ENCODE results near the gene ATF7IP.
"Not testable (repeated sequence)": the region's sequence is repeated elsewhere in the genome, so short reads cannot be mapped to it uniquely, and the experiment has no call there.

Gene ATF7IP

DNA sequence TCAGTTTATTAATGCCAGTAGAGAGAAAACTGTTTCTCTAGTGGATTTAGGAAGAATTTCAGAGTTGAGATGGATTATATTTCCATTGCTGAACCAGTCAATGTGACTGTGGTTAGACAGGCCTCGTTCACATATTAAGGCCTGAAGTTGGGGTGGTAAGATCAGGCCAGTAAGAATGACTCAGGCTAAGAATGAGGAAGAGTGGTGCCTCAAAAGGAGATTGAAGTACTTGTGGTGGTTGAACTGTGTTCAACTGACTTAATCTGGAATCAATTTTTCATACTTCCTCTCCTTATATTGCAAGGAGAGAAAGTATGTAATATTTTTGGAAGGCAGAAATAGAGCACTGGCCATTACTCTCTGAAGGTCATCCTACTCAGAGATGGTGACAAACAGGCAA lies 37.8 kb upstream of the ATF7IP start:
- TF ChIP-seq, protein P1, sequence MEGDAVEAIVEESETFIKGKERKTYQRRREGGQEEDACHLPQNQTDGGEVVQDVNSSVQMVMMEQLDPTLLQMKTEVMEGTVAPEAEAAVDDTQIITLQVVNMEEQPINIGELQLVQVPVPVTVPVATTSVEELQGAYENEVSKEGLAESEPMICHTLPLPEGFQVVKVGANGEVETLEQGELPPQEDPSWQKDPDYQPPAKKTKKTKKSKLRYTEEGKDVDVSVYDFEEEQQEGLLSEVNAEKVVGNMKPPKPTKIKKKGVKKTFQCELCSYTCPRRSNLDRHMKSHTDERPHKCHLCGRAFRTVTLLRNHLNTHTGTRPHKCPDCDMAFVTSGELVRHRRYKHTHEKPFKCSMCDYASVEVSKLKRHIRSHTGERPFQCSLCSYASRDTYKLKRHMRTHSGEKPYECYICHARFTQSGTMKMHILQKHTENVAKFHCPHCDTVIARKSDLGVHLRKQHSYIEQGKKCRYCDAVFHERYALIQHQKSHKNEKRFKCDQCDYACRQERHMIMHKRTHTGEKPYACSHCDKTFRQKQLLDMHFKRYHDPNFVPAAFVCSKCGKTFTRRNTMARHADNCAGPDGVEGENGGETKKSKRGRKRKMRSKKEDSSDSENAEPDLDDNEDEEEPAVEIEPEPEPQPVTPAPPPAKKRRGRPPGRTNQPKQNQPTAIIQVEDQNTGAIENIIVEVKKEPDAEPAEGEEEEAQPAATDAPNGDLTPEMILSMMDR (IDR thresholded peaks at IDR 0.05; ENCODE audit: low read depth, low read length): no peak
- DNase-seq (ENCODE audit: extremely low read depth, low read depth): peak; percentile 8

DNA sequence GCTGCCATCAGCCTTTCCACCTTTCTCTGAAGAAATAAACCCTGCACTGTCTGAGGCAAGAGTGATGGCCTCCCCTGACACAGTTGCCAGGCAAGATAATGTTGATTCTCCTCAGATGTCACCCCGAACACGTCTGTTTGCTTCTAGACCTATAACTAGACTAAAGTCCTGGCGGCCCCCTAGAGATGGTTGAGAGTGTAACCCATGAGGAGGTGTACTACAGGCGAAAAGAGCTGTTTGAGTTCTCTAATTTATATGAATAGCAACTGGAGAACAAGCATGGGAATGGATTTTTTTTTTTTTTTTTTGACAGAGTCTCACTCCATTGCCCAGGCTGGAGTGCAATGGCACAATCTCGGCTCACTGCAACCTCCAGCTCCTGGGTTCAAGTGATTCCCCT lies 33.0 kb upstream of the ATF7IP start:
- DNase-seq (ENCODE audit: extremely low read depth, low read depth): no peak
- TF ChIP-seq, protein P1 (IDR thresholded peaks at IDR 0.05; ENCODE audit: low read depth, low read length): no peak

DNA sequence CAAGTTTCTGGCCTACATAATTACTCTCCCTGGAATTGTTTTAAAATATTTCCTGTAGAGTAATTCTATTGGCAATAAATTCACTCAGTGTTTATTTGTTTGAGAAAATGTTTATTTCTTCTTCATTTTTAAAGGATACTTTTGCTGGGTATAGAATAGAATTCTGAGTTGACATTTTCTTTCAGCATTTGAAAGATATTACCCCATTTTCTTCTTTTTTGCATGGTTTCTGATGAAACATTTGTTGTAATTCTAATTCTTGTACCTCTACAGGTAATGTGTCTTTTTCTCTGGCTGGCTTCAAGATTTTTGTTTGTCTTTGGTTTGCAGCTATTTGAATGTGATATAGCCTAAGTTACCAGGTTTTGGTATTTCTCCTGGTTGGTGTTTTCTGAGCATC lies 25.1 kb upstream of the ATF7IP start:
- TF ChIP-seq, protein P1 (IDR thresholded peaks at IDR 0.05; ENCODE audit: low read depth, low read length): no peak
- DNase-seq (ENCODE audit: extremely low read depth, low read depth): no peak

DNA sequence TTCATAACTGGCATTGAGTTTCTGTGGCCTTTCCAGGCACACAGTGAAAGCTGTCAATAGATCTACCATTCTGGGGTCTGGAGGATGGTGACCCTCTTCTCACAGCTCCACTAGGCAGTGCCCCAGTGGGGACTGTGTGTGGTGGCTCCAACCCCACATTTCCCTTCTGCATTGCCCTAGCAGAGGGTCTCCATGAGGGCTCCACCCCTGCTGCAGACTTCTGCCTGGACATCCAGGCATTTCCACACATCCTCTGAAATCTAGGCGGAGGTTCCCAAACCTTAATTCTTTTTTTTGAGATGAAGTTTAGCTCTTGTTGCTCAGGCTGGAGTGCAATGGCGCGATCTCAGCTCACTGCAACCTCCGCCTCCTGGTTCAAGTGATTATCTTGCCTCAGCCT lies 14.0 kb upstream of the ATF7IP start:
- DNase-seq (ENCODE audit: extremely low read depth, low read depth): not testable (repeated sequence)

DNA sequence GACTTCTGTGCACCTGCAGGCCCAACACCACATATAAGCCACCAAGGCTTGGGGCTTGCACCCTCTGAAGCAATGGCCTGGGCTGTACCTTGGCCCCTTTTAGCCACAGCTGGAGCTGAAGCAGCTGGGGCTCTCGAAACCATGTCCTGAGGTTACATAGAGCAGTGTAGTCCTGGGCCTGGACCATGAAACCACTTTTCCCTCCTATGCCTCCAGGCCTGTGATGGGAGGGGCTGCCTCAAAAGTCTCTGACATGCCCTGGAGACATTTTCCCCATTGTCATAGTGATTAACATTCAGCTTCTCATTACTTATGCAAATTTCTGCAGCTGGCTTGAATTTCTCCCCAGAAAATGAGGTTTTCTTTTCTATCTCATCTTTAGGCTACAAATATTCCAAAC lies 13.4 kb upstream of the ATF7IP start:
- DNase-seq (ENCODE audit: extremely low read depth, low read depth): not testable (repeated sequence)

DNA sequence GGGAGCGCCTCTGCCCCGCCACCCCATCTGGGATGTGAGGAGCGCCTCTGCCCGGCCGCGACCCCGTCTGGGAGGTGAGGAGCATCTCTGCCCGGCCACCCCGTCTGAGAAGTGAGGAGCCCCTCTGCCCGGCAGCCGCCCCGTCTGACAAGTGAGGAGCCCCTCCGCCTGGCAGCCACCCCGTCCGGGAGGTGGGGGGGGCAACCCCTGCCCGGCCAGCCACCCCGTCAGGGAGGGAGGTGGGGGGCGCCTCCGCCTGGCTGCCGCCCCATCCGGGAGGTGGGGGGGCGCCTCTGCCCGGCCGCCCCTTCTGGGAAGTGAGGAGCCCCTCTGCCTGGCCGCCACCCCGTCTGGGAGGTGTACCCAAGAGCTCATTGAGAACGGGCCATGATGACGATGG lies 10.8 kb upstream of the ATF7IP start:
- not testable (repeated sequence) for DNase-seq (ENCODE audit: extremely low read depth, low read depth)

DNA sequence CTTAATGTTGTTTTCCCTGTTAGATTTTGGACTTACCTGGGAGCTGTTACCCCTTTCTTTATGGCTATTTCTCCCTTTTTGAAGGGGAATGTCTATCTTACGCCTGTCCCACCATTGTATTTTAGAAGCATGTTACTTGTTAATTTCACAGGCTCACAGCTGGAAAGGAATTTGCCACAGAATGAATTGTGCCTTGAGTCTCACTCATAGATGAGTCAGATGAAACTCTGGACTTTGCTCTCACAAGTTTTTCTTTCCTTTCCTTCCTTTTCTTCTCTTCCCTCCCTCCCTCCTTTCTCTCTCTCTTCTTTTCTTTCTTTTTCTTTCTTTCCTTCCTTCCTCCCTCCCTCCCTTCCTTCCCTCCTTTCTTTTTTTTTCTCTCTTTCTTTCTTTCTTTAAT lies 9.3 kb upstream of the ATF7IP start:
- DNase-seq (ENCODE audit: extremely low read depth, low read depth): no peak

DNA sequence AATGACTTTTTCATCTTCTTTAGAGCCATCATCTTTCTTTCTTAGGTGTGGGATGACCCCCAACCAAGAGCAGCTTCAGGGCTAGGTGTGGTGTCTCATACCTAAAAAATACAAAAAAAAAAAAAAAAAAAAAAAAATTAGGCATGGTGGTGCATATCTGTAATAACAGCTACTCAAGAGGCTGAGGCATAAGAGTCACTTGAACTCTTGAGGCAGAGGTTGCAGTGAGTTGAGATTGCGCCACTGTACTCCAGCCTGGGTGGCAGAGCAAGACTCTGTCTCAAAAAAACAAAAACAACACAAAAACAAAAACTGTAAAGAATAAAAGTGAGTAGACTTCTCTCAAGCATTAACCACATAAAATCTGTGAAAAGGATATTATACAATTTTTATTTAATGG lies 8.0 kb upstream of the ATF7IP start:
- no peak for DNase-seq (ENCODE audit: extremely low read depth, low read depth)

More for the DNA sequence above, 9.3 kb upstream of the ATF7IP start:
- TF ChIP-seq, protein P1 (IDR thresholded peaks at IDR 0.05; ENCODE audit: low read depth, low read length): no peak

DNA sequence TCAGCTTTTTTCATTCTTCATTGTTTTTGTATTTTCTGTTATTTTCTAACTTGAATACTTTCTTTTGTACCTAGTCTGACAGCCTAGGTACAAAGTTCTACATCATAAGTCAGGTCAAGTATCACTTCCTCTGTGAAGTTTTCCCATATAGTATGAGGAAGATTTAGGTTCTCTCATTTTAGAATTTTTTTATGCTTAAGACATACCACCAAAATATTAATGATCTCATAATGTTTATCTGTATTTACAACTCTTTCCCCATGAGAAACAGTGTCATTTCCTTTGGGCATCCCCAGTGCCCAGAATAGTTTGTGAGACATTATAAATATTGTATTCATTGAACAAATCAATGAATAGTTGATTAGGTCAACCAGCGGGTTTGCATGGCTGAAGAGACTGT lies 3.1 kb upstream of the ATF7IP start:
- DNase-seq (ENCODE audit: extremely low read depth, low read depth): no peak
- TF ChIP-seq, protein P1 (IDR thresholded peaks at IDR 0.05; ENCODE audit: low read depth, low read length): no peak

More for the DNA sequence above, 8.0 kb upstream of the ATF7IP start:
- TF ChIP-seq, protein P1 (IDR thresholded peaks at IDR 0.05; ENCODE audit: low read depth, low read length): no peak
